HG03039 (cell line): ENCODE results near the gene FGF4.

ENCODE experiments used
- ATAC-seq: cut with Tn5 transposase; IDR thresholded peaks from one replicate; pipeline ENCODE4 v1.9.1; 2021; ENCODE audit warnings: mild to moderate bottlenecking, moderate library complexity; ENCODE audit not compliant: unreplicated experiment

Gene FGF4

GRCh38 chr11:69808667-69809086, 33.5 kb upstream of the FGF4 start:
- no peak for ATAC-seq

GRCh38 chr11:69807106-69807815, 32.1 kb upstream of the FGF4 start:
- ATAC-seq: no peak

- ATAC-seq: no peak
These were observed 29.8 kb upstream of the FGF4 start for GRCh38 chr11:69804769-69805508.

- no peak for ATAC-seq
These were observed 28.6 kb upstream of the FGF4 start for GRCh38 chr11:69803604-69804218.

- no peak for ATAC-seq
These were observed 27.9 kb upstream of the FGF4 start for GRCh38 chr11:69803022-69803421.

- no peak for ATAC-seq
These were observed 27.4 kb upstream of the FGF4 start for GRCh38 chr11:69802590-69802989.

- no peak for ATAC-seq
These were observed 26.6 kb upstream of the FGF4 start for GRCh38 chr11:69801513-69802335.

GRCh38 chr11:69800278-69800677, 25.1 kb upstream of the FGF4 start:
- ATAC-seq: no peak

GRCh38 chr11:69799582-69799981, 24.4 kb upstream of the FGF4 start:
- no peak for ATAC-seq

GRCh38 chr11:69799097-69799496, 24.0 kb upstream of the FGF4 start:
- ATAC-seq: no peak

GRCh38 chr11:69797737-69798528, 22.8 kb upstream of the FGF4 start:
- no peak for ATAC-seq

- no peak for ATAC-seq
These were observed 22.0 kb upstream of the FGF4 start for GRCh38 chr11:69797156-69797555.

GRCh38 chr11:69796063-69796462, 20.9 kb upstream of the FGF4 start:
- ATAC-seq: no peak

- no peak for ATAC-seq
These were observed 16.4 kb upstream of the FGF4 start for GRCh38 chr11:69791276-69792180.

- no peak for ATAC-seq
These were observed 13.8 kb upstream of the FGF4 start for GRCh38 chr11:69788956-69789355.

- no peak for ATAC-seq
These were observed 12.8 kb upstream of the FGF4 start for GRCh38 chr11:69787906-69788305.

- no peak for ATAC-seq
These were observed 12.3 kb upstream of the FGF4 start for GRCh38 chr11:69787457-69787856.

GRCh38 chr11:69781241-69781640, 6.1 kb upstream of the FGF4 start:
- ATAC-seq: no peak

- no peak for ATAC-seq
These were observed 3.2 kb upstream of the FGF4 start for GRCh38 chr11:69778373-69778772.
